ENCODE data around the gene PLCH1.

PLCH1 gene

GRCh38 chr3:155330370-155330769 is 414.5 kb downstream of the PLCH1 start:
- DNase-seq, result no peak

GRCh38 chr3:155329513-155330048 is 415.3 kb downstream of the PLCH1 start:
- DNase-seq, result no peak

GRCh38 chr3:155327871-155328270 is 417.0 kb downstream of the PLCH1 start:
- DNase-seq, result no peak

- no peak for DNase-seq
Measured at GRCh38 chr3:155327430-155327829, 417.4 kb downstream of the PLCH1 start.

GRCh38 chr3:155326901-155327300 is 418.0 kb downstream of the PLCH1 start:
- DNase-seq, result no peak

GRCh38 chr3:155326244-155326643 is 418.6 kb downstream of the PLCH1 start:
- no peak for DNase-seq
